Femur (tissue), 1 donor: ENCODE data around the gene TAF9.
"Not testable (repeated sequence)": the region's sequence is repeated elsewhere in the genome, so short reads cannot be mapped to it uniquely, and the experiment has no call there.

Source experiments
- DNase-seq: peaks from one replicate; pipeline ENCODE4 v3.0.0-alpha.2; 2017

TAF9 gene, protein sequence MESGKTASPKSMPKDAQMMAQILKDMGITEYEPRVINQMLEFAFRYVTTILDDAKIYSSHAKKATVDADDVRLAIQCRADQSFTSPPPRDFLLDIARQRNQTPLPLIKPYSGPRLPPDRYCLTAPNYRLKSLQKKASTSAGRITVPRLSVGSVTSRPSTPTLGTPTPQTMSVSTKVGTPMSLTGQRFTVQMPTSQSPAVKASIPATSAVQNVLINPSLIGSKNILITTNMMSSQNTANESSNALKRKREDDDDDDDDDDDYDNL

DNA sequence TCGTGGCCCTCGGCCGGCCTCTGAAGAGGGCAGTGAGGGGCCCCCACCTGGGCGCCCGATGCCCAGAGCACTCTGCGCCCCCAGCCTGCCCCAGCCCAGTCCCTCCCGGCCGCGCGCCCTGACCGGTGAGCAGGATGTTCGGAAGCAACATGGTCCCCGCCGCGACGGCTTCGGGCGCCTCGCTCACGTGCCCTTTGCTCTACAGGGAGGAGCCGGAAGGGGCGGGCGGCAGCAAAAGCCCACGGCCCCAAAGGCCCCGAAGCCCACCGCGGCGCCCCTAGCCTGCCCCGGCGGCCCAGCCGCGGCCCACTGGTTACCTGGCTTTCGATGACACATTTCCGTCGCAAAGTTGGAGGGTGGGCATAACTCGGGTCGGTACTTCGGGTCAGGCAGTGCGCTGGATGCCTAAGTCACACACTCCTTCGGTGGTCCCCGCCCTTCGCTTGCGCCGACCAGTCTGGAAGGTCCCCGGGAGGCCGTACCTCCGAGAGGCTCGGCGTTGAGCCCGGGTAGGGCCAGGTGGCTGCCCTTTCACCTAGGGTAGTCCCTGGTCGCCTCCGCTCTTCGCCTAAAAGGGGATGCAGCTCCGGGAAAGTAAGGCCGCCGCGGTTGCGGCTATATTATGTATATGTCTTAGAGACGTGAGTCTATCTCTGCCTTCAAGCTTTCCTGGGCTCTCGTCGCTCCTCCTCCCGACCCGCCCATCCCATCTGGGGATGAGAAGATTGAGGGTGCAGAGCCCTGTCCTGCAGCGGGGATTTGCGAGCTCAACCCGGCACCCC lies at the start of gene TAF9, which contains the start of the genes AK6 and RAD17:
Gene TAF9 (minus strand): TSS at position 181 of the 782 bp plus-strand sequence. CDS start 3,783 bp downstream, outside the sequence.
Gene AK6 (minus strand): TSS at position 181 of the 782 bp plus-strand sequence. CDS start 30 bp downstream, at position 151.
Gene RAD17 (plus strand): TSS at position 479 of the 782 bp plus-strand sequence. CDS start 2,391 bp downstream, outside the sequence.
- peak; percentile 95 for DNase-seq

DNA sequence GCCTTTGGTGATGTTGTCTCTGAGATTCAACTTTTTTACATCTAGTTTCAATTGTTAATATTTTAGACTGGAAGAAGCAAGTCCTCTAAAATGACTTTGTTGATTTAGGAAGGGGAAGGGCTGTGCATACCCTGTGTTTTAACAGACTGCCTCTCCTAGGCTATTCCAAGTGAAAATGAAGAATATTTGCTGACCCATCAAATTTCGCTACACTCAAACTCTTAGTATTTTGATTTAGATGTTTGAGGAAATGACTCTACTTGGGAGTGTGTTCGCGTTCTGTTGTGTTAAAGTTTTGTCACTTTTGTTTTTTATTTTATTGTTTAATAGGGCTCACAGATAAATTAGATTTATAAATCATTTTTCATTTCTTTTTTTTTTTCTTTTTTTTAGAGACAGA lies 49.2 kb upstream of the TAF9 start:
- no peak for DNase-seq

DNA sequence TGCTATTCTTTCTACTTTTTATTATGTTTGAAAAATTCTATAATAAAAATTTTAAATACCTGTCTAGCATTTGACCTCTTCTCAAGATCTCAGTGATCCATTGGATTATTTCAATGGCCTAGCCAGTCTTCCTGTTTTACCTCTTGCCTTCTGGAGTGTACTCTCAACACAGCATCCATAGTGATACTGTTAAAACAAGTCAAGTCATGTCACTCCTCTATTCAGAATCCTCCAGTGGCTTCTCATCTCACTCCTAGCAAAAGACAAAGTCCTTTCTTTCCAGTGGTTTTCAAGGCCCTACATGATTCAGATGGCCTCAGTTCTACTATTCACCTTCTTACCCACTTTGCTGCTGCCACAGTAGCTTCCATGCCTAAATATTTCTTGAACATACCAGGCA lies 47.4 kb upstream of the TAF9 start:
- no peak for DNase-seq

DNA sequence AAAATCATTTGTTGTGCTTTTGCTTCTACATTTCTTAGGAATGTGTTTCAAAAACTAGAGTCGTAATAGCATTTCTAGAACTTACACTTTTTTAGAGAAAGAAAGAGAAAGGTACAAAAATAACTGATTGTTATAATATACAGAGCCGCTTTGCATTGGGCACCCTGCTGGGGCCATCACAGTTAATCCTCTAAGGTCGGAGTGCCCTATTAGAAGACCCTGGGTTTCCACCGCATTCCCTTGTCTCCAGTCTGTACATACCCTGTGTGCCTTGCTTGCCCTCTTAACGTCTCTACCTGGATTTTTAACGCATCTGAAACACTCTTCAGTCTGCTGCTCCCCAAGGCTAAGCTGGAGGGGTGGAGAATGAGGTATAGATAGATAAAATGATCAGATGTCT lies 46.9 kb upstream of the TAF9 start:
- DNase-seq, result no peak

DNA sequence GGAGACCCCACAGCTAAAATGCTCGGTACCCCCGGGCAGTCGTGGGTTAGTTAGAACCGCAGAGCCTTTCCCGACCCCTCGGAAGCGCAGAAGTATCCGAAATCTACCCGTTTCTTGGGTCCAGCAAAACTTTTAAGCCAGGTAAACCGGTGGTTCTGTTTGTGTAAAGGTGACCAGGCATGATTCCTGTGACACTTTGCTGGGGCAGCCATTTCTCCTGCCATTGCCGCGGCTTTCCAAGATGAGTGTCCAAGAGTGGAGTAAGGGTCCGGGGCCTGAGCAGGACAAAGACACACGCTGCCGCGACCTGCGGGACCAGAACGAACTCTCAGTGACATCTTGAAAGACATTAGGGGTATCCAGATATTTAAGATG lies 46.3 kb upstream of the TAF9 start:
- no peak for DNase-seq

DNA sequence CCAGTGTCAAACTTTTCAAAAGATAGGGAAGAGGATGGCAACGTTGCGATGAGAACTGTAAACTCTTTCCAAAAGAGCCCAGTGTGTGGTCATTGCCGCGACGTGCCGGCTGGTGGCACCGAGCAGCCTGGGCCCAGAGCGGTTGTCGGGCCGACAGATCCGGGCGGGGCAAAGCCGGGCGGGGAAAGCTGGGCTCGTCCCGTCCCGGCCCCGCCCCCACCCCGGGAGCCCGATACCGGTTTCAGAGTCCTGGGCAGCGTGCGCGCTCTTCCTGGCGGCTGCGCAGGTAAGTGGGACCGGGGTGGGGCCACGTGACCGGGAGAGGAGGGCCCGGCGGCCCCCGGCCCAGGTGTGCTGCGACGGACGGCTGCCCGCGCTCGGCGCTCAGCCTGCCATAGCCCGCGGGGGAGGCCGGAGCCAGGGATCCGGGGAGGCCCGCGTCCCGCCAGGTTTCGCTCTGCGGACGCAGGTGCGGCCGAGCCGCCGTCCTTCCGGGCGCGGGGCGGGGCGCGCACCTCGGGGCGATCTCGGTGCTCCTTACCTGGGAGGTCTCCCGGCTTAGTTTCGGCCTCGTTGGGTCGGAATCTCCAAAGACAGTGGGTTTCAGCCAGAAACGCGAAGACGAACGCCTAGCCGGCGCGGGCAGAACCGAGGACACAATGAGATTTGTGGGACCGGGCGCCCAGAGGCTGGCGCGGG lies 45.7 kb upstream of the TAF9 start, which contains the start of gene MARVELD2:
Gene MARVELD2 (plus strand): TSS at position 232 of the 699 bp plus-strand sequence. CDS start 4,270 bp downstream, outside the sequence.
- DNase-seq, result peak; percentile 36

DNA sequence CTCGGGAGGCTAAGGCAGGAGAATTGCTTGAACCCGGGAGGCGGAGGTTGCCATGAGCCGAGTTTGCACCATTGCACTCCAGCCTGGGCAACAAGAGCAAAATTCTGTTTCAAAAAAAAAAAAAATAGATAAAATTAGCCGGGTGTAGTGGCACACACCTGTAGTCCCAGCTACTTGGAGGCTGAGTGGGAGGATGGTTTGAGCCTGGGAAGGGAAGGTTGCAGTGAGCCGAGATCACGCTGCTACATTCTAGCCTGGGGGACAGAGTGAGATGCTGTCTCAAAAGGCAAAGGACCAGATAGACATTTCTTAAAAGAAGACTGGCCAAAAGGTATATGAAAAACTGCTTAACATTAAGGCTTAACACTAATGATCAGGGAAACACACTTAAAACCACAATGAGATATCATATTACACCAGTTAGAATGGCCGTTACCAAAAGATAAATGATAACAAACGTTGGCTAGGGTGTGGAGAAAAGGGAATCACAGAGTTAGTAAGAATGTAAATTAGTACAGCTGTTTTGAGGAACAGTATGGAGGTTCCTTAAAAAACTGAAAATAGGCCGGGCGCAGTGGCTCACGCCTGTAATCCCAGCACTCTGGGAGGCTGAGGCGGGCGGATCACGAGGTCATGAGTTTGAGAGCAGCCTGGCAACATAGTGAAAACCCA lies 35.5 kb upstream of the TAF9 start:
- no peak for DNase-seq

DNA sequence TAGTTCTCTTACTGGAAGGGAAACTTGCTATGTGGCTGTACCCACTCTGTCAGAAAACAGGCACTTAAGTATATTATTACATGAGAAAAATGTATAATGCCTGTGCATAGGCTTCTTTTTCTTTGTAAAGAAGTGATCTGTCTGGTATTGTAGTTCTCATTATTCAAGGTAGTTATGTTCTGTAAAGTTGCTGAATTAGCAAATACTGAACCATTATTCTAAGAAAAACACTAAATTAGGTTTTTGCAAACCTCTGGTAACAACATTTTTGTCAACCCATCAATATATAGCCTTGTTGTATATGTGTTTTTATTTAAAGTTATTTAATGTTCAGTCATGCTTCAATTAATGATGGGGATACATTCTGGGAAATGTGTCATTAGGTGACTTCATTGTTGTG lies 9.1 kb upstream of the TAF9 start:
- no peak for DNase-seq

DNA sequence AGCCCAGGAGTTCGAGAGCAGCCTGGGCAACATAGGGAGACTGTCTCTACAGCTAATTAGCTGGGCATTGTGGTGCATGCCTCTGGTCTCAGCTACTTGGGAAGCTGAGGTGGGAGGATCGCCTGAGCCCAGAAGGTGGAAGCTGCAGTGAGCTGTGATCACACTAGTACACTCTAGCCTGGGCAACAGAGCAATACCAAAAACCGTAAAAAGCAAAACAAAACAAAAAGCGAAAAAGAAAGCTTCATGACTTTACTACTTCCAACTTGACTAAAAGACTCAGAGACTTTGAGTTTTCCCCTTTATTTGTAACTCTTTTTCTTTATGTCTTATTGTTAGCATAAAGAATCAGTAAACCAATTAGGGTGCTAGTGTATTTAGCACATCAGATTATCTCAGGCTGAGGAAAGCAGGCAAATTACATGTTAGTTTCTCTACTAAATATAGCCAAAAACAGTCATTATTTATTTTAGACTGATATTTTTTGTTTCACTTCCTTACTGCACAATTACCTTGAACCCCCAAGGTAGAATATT lies 5.7 kb upstream of the TAF9 start:
- no peak for DNase-seq

DNA sequence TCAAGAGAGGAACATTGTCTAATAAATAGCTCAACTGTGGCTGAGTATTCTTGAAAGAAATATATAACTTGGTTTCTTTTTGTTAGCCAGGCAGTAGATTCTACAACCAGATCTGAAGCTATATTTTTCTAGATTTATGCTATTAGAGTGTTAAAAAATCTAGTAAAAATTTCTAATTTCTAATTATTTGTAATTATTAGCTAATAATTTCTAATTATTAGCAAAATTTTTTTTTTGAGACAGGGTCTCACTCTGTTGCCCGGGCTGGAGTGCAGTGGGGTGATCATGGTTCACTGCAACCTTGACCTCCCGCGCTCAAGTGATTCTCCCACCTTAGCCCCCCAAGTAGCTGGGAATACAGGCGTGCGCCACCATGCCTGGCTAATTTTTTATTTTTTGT lies 3.1 kb upstream of the TAF9 start:
- no peak for DNase-seq

DNA sequence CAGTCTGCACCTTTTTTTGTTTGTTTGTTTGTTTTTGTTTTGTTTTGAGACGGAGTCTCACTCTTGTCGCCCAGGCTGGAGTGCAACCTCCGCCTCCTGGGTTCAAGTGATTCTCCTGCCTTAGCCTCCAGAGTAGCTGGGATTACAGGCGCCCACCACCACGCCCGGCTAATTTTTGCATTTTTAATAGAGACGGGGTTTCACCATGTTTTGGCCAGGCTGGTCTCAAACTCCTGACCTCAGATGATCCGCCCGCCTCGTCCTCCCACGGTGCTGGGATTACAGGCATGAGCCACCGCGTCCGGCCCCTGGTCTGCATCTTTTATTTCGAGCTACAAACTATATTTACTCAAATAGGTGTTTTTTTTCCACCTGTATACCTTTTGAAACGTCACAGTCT lies 1.0 kb upstream of the TAF9 start:
- DNase-seq, result not testable (repeated sequence)

DNA sequence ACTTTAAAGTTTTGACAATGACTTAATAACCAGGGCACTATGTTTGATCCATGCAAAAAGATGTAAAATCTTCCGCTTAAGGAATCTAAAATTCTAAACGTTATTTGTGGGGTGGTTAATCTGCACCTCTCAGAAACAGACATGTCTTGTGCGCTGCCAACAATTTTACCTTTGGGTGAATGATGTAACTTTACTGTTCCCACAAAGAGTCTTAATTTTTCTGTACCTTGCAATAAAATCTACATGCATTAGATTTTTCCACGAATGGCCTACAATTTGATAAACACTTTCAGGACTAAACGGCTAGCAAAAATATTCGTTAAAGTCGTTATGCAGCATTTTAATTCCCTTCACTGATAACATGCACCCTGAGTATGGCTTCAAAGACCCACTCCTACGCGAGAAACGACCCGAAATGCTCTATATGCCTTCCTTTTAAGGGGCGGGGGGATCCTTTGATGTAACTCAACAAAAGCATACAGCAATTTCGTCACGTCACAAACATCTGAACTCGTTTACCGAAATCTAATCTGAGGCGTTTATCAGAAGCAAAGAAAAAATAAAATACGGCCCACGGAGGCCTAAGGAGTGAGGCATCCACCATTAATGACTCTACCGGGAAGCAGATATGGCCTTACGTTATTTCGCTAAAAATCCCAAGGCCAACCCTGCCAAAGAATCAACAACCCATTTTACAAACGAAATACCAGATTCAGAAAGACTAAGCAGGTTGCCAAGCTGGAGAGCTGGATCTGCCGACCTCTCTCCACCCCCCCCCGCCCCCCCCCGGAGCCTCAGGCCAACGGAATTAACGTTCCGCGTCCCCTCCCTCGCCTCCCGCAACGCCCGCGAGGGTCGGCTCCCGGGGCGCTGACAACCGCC lies 621 bp downstream of the TAF9 start:
- DNase-seq, result no peak

DNA sequence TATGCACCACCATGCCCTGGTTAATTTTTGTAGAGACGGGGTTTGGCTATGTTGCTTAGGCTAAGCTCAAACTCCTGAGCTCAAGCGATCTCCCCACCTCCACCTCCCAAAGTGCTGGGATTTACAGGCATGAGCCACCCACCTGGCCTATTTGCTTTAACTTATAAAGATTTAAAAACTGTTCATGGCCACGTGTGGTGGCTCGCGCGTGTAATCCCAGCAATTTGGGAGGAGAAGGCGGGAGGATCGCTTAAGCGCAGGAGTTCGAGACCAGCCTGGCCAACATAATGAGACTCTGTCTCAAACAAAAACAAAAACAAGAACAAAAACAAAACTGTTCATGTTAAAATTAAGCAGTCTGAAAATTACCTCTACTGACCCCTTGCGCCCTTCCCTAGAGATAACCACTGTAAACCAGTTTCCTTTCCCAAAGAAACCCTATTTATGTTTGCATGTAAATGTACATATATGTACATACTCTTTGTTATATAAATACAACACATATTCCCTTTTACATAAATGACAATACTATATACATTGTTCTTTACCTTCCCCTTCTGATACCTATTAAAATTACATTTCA lies 1.5 kb downstream of the TAF9 start:
- no peak for DNase-seq

DNA sequence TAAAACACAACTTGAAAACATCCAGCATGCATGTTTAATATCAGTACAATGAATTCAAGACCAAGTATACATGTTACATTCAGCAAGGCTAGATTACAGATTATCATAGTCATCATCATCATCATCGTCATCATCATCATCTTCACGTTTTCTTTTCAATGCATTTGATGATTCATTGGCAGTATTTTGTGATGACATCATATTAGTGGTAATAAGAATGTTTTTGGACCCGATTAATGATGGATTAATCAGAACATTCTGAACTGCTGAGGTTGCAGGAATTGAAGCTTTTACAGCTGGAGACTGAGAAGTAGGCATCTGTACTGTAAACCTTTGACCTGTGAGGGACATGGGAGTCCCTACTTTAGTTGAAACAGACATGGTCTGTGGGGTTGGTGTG lies 4.5 kb downstream of the TAF9 start:
- no peak for DNase-seq

DNA sequence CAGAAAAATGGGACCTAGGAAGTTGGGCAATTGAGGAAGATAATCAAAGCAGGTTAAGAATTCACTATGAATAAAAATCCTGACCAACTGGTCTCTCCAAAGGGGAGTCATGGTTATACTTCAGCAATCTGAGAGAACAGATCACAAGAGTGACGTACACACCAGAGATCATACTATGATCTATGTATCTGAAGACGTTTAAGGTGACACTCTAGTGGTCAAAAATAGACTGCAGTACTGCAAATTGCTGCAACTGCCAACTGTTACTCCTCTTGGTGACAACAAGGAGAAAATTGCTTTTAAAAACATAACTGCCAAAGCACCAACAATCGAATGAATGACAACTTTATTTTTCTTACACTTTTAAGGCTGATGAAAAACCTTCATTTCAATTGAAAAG lies 4.9 kb downstream of the TAF9 start:
- DNase-seq, result no peak

DNA sequence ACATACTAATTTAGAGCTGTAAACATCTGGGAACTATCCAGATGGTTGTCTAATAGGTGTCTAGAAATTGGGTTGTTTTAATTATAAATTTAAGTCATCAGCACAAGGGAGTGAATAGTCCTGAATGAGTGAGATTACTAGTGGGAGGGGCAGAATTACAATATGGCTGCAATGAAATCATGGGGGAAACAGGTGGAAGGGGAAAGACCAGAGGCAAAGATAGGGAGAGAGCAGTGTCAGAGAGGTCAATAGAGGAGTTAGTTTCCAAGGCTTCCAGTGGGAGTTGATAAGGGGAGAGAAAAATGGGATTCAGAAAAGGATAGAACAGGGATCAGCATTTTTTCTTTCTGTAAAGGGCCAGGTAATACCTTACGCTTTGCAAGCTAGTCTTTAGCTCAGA lies 8.9 kb downstream of the TAF9 start:
- no peak for DNase-seq

DNA sequence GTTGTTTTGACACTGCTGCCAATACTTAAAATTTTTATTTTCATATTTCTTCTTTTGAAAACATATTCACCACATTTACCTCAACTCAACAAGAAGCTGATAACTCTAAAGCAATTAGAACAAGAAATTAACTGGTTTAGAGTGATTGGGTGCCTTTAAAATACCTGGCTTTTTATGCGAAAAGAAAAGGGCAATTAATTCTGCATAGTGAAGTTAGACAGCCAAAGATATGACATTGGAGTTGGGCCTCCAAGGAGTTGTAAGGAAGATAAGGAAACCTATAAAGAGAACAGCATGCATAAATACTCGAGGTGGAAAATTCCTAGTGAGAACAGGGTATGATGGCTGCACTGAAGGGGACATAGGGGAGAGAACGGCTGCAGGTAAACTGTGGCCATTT lies 9.6 kb downstream of the TAF9 start:
- DNase-seq, result no peak

DNA sequence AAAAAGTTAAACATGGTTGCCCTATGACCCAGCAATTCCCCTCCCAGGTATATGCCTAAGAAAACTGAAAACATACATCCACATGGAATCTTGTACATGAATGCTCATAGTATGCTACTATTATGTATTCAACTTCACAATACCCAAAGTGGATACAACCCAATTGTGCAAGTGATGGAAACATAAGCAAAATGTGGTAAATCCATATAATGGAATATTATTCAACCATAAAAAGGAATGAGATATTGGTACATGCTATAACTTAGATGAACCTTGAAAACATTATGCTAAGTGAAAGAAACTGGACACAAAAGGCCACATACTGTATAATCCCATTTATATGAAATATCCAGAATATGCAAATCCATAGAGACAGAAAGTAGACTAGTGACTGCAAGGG lies 18.7 kb downstream of the TAF9 start:
- no peak for DNase-seq

DNA sequence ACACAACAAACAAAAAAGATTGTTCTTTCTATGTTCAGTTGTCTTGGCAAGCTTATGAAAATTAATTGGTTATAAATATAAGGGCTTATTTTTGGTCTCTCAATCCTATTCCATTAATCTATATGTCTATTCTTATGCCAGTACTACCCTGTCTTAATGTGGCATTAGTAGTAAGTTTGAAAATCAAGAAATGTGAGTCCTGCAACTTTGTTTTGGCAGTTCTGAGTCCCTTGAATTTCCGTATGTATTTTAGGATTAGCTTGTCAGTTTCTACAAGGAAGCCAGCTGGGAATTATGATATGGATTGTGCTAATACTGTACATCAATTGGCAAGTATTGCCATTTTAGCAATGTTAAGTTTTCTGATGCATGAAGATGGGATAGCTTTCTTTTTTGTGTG lies 26.2 kb downstream of the TAF9 start:
- no peak for DNase-seq

DNA sequence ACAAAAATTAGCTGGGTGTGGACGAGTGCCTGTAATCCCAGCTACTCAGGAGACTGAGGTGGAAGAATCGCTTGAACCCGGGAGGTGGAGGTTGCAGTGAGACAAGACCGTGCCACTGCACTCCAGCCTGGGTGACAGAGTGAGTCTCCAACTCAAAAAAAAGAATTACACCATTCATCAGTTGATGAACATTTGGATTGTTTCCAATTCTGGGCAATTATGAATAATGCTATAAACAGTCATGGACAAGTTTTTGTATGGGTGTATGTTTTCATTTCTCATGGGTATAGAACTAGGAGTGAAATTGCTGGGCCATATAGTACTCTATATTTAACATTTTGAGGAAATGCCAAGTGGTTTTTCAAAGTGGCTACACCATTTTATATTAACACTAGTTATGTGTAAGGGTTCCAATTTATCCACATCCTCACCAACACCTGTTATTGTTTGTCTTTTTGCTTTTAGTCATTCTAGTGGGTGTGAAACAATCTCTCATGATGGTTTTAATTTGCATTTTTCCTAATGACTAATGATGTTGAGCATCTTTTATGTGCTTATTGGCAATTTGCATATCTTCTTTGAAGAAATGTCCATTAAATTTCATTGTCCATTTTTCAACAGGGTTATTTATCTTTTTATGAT lies 27.7 kb downstream of the TAF9 start:
- DNase-seq, result no peak
